ENCODE results near the gene TET1.

GRCh38 chr10:68537796-68538195, 22.3 kb upstream of the TET1 start:
- TF ChIP-seq, protein P1, sequence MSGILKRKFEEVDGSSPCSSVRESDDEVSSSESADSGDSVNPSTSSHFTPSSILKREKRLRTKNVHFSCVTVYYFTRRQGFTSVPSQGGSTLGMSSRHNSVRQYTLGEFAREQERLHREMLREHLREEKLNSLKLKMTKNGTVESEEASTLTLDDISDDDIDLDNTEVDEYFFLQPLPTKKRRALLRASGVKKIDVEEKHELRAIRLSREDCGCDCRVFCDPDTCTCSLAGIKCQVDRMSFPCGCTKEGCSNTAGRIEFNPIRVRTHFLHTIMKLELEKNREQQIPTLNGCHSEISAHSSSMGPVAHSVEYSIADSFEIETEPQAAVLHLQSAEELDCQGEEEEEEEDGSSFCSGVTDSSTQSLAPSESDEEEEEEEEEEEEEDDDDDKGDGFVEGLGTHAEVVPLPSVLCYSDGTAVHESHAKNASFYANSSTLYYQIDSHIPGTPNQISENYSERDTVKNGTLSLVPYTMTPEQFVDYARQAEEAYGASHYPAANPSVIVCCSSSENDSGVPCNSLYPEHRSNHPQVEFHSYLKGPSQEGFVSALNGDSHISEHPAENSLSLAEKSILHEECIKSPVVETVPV (CRISPR knock-in tag; IDR thresholded peaks at IDR 0.05), result no peak
- TF ChIP-seq RARB (CRISPR knock-in tag; IDR thresholded peaks at IDR 0.05) (no peak), ZFP30 (CRISPR knock-in tag; IDR thresholded peaks at IDR 0.05) (no peak), OSR1 (CRISPR knock-in tag; IDR thresholded peaks at IDR 0.05) (no peak), ZNF8 (CRISPR knock-in tag; IDR thresholded peaks at IDR 0.05) (no peak), ZFP3 (CRISPR knock-in tag; IDR thresholded peaks at IDR 0.05) (no peak), BACH2 (CRISPR knock-in tag; IDR thresholded peaks at IDR 0.05; ENCODE audit: borderline replicate concordance) (no peak), ZC3H10 (CRISPR knock-in tag; IDR thresholded peaks at IDR 0.05) (no peak), ESRRG (CRISPR knock-in tag; IDR thresholded peaks at IDR 0.05) (no peak), ARNTL (CRISPR knock-in tag; IDR thresholded peaks at IDR 0.05; ENCODE audit: borderline replicate concordance, low read depth) (no peak)
- TF ChIP-seq, protein P2, sequence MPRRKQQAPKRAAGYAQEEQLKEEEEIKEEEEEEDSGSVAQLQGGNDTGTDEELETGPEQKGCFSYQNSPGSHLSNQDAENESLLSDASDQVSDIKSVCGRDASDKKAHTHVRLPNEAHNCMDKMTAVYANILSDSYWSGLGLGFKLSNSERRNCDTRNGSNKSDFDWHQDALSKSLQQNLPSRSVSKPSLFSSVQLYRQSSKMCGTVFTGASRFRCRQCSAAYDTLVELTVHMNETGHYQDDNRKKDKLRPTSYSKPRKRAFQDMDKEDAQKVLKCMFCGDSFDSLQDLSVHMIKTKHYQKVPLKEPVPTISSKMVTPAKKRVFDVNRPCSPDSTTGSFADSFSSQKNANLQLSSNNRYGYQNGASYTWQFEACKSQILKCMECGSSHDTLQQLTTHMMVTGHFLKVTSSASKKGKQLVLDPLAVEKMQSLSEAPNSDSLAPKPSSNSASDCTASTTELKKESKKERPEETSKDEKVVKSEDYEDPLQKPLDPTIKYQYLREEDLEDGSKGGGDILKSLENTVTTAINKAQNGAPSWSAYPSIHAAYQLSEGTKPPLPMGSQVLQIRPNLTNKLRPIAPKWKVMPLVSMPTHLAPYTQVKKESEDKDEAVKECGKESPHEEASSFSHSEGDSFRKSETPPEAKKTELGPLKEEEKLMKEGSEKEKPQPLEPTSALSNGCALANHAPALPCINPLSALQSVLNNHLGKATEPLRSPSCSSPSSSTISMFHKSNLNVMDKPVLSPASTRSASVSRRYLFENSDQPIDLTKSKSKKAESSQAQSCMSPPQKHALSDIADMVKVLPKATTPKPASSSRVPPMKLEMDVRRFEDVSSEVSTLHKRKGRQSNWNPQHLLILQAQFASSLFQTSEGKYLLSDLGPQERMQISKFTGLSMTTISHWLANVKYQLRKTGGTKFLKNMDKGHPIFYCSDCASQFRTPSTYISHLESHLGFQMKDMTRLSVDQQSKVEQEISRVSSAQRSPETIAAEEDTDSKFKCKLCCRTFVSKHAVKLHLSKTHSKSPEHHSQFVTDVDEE (CRISPR knock-in tag; IDR thresholded peaks at IDR 0.05), result no peak
